NCI-H2196 treated with DMSO at 0.1 percent for 48 hours (cell line): ENCODE measurements around the gene MAML2.

Experiments used
- DNase-seq: peaks from one replicate; lab custom pipeline; 2025; ENCODE audit not compliant: unreplicated experiment; lab: John Stamatoyannopoulos, UW

The MAML2 gene

DNA sequence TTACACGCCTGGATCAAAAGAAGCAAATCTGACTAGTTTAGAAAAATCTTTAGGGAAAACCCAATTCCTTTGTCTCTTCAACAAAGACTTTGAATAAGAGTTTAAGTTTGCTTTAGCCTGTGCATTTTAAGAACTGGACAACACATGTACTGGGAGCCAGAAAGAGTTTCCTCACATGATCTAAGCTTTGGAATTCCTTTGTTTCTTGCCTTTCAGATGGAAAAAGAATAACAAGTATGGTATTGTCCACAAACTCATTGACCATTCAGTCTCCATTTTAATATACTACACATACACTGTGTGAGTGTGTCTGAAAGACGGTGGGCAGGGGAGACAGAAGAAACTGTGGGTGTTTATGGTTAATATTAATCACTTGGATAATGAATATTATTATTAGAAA is 205.6 kb downstream of the MAML2 start:
- DNase-seq: no peak

DNA sequence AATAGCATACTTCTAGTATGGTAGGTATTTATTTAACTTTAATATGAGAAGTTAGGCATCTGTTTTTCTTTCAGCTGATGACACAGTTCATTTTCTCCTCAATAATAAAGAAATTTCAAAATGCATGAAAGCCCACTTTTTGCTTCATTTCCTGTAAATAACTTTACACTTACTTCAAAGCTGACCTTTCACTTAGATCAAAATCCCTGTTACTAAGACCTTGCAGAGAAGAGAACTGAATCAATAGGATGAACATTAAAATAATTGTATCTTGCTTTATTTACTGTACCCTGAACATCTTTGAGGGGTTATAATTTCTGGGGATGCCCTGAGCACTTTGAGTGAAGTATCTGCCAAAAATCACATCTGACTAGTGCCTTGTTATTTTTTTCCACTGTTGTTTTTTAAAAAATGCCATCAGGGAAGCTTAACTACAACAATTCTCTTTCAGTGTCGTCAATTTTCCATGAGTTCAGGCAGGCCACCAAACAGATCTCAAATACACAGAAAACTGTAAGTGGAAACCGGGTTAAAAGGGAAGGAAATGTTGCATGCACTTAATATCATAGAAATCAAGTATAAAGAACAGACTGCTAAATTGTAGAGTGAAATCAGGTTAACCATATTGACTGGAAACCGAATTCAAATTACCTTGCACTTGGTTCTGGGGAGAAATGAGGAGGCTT is 206.2 kb downstream of the MAML2 start:
- no peak for DNase-seq

DNA sequence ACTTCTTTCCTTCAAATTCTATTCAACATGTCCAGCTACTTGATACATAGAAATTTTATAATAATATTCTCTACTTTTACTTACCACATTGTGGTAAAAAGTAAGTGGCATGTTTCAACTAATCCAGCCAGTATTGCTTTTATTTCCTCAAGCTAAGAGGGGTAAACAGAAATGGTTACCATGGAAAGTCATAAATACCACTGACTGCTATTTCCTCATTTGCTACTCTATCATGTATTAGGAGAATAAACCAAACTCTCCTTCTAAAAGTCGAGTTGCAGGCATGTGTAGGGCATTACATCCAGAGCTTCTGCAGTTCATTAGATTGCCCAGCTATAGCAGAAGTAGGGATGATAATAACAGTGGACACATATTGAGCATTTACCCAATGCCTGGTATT is 208.4 kb downstream of the MAML2 start:
- no peak for DNase-seq

DNA sequence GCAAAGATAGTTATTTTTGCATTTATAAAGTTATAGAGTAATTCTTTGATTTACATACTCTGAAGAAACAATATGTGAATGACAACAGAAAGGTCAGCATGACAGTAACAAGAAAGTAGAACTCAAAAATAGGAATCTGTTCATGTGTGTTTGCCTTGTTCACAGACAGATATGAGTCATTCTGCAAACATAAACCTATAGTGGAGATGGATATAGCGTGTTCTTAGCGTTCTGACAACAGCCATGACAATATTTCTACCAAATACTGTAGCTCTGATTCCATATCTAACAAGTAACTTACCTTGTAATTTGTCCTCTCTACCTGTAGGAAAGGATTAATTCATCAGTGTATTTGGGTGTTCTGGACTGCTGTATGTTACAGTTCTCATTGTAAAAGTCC is 210.6 kb downstream of the MAML2 start:
- DNase-seq: no peak

DNA sequence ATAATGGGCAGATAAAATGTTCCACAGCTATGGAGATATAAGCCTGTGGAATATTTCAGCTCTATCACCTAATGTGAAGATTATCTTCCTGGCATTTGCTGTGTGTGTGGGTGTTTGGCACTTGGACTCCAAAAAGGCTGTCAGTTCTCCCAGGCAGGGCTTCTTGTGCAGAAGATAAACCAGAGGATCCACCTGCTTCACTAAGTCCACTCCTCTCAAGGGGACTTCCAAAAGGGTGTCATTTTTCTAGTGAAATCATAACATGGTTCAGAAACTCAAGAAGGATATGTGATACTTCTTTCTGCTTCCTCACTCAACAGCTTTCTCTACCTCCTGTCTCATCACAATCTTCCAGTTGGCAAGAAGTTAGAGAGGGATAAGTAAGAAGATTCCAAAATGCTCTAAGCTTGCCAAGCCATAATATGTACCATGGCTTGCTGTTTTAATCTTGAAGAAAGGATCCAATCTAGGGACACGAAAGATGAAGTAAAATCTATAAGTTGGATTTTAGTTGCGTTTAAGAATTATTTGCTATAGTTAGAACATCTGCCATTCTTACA is 212.9 kb downstream of the MAML2 start:
- DNase-seq: no peak

DNA sequence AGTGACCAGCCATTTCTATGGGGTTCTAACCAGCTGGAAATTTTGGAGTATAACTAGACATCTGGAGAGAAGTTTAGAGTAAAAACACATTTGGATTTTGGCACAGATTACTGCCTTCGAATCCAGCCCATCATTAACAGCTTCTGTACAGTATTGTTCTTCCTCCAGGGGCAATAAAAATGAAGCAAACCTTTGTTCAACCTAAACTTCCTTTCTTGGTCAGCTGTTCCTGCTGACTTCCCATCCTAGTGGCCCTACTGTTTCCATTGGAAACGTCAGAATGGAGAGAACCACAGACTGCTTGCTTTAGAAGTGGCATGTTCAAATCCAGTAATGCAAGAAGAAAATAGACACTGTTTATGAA is 215.4 kb downstream of the MAML2 start:
- DNase-seq: no peak

DNA sequence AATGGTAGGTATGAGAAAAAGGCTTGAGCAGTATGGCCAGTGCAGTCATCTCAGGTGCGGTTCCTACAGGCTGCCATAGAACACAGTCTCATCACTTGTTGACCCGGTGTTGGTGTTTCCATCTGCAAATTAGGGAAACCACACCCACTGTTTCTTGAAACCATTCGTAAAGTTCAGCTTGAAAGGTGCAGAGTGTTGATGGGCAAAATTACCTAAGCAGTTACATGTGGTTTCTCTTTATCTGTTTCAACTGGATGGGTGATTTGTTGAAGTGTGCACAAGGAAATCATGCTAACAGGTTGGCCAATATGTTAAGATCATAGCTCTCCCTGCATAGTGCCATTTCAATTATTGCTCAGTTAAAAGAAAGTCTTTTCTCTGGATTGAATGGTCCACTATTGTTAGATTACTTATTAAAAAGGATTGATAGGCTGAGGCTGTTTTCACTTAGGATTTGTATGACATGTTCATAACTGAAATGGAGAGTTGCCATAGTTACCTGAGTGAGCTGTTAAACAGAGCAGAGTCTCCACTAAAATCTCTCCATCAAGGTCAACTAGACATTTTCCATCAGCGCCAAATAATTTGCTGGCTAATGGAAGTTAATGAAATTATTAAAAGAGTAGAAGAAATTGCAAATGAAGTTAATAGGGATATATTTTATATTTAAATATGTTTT is 215.9 kb downstream of the MAML2 start:
- no peak for DNase-seq

DNA sequence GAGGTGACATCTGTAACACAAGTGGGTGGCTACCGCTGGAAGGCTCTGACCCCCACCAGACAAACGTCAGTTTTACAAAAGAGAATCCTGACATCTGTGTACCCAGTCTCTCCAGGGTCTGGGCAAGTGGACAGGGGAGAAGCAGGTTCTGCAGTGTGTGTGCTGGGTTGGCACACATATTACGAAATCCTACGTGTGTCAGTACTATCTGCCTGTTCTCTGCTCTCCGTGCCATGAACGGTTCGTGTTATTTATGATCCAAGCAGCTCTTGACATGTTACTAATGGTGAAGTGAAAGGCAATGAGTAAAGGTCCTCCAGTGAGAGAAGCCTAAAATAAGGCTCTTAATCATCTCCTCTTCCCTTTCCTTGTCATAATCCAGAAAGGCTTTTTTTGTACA is 217.6 kb downstream of the MAML2 start:
- no peak for DNase-seq

DNA sequence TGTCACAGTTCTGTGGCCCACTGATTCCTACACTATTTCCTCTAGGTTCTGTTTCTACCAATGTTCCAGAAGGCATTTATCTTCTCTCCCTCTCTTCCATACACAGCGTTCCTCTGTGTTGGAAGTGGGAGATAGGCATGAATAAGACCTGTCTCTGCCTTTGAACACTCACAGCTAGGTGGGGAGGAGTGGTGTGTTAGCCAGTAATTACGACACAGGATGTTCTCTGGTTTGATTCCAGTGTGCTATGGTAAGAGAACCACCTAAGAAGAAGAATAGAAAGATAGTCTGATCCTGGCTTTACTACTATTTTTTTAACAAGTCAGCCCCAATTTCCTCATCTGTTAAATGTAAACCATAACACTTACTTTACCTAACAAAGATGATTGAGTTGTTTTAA is 218.8 kb downstream of the MAML2 start:
- no peak for DNase-seq

DNA sequence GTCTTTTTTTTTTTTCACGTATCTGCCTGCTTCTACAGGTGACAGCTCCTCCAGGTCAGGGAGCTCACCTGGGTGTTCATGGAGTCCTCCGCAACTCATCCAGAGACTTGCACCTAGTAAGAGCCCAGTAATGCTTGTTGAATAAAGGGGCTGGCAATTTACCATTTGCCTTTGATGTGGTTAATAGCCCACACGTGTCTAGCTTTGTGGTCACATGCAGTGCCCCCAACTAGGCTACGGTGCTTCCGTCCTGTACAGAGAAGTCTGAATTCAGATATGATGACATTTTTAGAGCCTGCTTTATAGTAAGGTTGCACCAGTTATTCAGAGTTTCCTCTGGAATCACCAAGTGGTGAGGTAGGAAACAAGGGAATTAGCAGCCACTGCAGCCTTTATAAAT is 219.7 kb downstream of the MAML2 start:
- no peak for DNase-seq

DNA sequence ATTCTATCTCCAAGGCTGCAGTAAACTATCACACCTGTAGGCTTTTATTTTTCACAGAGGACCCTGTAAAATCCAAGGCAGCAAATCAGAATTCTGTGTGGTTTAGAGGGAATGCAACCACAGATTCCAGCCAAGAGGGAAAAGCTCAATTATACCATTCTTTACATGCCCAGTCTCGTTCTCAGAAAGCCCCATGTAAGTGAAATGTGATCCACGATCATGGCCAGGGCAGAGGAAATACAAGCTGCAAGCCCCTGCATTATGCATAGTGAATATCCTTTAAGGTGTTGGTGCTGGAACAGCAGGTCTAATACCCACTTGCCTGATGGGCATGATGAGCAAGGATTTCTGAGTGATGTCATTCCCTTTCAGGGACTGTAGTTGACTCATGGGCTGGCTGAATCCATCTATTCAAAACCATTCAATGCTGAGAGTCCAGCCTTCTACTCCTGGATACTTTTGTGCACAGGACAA is 220.4 kb downstream of the MAML2 start:
- no peak for DNase-seq

DNA sequence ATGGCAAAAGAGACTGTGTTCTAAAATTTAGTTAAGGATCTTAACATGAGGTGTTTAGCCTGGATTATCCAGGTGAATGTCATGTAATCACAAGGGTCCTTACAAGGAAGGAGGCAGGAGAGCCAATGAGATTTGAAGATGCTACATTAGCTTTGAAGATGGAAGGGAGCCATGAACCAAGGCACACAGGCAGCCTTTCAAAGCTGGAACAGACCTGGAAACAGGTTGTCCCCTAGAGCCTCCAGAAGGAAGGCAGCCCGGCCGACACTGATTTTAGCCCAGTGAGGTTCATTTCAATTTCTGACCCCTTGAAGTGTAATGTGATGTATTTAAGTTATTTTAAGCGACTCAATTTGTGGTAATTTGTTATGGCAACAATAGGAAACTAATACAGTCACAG is 223.8 kb downstream of the MAML2 start:
- no peak for DNase-seq

DNA sequence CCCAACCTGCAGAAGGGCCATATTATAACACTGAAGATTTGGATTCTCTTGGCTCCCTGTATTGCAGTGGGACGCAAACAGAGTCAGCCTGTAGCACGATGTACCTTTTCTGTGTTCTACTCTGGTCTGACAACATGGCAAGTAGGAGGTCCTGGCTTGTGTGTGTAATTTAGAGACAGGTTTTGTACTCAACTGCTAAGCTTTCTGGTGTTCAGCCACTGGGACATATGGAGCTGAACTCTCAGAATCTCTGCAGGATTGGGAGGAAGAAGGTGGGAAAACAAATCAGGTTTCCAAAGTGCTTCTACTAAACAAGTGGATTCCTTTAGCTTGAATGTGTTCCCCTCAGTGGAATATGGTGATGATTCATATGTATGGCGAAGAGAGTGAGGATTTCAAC is 226.6 kb downstream of the MAML2 start:
- no peak for DNase-seq

DNA sequence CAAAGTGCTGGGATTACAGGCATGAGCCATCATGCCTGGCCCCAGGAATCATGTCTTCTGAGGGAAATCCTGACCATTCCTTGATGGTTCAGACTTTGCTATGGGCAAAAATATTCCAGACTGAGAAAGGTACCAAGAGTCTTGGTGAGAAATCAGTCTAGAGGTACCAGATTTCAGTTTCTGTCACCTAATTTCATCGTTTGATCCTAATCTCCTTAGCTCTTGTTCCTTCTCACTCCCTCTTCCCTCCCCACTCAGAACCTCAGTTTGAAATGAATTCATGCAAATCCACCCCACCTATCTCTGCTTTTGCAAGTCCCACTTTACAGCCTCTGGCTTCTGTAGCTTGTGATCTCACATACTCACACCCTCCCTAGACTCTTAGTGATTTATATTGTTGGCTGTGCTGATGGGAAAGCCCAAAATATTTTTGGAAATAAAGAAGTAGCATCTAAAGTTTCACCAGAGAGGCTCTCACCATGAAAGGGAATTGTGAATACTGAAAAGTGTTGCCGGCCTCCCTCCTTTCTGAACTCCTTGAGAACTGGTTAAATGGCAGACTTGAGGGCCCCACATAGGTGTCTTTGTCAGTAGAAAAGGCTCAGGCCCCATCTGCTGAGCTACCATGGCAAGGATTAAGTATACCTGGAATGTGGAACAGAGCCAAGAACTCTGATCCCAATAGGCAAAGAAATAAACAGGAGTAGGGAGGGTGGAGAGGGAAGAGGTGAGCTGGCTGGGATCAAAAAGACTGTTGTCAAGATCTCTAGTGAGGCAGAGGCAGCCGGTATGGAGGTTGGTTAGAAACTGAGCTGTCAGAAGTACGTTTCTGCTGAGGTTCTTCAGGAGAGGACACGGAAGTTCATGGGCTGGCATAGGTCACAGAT is 228.6 kb downstream of the MAML2 start:
- DNase-seq: no peak

DNA sequence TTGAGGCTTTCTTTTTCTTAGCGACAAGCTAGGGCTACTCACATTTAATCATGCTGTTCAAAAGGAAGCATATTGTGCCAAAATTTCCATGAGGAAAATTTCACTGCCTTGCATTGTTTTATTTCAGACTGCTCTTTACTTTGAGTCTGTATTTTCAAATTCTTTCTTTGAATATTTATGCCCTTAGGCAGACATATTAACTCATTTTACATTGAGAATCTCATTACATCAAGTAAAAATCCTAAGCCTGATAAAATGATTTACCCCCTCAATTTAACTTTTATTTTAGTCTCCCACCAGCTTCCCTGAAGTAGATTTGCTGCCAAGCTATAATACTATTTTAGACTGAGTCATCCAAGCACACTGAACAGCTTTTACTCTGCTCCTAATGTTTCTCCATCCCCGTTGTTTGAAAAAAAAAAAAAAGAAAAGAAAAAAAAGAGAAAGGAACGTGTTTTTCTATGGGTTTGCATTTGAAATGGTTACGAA is 229.8 kb downstream of the MAML2 start:
- no peak for DNase-seq

DNA sequence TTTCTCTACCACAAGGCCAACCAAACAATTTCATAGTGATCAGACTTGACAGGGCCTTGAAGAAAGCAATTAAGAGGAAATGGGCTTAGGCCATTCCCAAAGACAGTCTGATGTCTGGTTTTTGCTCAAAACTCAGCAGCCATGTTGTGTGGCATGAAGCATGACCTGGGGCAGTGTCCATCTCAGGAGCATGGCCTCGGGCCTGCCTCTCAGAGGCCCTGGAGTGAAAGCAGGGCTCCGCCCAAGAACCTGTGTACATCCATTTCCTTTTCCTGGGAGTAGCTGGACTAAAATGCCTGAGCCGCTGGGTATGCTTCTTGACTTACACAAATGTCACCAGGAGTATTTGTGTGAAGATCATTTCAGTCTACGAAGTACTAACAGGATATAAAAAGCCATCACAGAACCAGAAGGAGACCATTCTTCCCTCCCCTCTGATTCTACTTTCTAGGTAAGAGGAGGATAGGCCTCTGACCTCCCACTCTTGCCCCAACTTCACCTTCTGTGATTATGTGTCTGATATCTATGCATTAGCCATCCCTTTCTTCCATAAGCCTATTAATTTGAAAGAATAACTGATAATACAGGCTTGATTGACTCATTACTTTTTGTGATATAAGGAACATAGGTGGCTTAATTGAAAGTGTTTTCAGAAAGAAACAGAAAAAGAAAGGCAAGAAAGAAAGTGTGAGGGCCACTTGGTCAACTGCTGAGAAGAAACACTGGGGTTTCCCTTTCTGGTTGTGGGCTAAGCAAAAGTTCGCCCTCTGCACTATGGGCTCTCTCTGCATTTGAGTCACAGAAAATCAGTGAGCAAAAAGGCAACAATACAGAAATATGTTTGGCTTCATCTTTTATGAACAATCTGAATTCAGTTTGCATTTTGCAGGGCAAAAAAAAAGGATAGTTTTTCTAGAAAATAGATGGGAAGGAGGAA is 230.5 kb downstream of the MAML2 start:
- no peak for DNase-seq

DNA sequence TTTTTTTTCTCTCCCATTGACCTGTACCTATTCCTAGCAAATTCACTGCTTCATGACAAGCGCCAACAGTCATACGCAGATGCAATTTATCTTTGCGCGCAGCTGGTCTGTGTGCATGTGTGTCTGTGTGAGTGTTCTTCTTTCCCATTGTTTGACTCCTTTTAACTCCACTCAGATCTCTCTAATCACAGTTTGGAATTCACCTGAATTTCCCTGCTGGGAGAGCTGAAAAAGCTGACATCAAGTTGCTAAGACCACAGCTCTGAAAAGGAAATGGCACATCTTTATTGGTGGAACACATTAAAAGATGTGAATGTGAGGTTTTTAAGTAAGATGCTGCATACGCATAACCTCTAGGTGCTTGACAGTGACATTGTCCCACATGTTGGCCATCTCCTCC is 231.7 kb downstream of the MAML2 start:
- no peak for DNase-seq

DNA sequence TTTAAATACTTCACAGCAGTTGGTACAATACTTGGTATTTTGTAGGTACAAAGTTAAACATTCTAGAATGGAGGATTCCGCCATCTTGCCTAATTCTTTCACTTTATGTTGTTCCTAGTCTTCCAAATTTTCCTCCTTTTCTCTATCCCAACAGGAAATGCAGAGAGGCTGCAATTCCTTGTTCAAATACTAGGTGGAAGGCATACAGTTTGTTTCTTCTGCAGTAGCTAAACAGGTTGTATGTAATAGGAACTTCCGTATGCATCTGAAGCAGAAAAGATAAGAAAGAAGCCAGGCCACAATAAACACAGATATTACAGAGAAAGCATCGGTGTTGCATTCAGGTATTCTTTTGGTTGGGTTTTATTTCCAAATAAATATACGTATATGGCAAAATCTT is 232.7 kb downstream of the MAML2 start:
- no peak for DNase-seq

DNA sequence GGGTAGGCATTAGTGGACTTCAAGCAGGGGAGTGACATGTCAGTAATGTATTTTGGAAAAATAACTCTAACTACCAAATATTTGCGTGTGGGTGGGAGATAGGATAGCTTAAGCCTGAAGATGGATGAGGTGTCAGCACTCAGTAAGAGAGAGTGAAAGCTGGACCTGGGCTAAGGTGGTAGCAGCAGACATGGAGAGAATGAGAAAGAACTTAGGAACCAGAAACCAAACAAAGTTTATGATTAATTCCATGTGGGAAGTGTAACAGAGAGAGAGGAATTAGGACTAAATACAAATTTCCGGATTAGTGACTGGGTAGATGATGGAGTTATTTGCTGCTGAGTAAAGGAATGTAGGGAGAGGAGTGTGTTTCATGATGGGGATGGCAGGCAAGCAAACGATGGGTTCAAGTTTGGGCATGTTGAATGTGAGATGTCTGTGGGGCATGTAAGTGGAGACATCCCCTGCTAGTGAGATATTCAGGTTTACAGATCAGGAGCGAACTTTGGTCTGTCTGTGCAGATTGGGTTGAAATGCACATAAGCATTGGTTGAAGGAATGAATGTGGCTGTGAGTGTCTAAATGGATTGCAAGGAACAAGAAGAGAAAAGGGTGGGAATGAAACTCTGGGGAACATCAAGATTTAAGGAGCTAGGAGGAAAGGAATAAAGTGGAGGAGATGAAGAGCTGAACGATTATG is 233.5 kb downstream of the MAML2 start:
- DNase-seq: no peak
